Measurements from ENCODE around the gene SAP30BP.

GRCh38 chr17:75704963-75705875, 38.1 kb downstream of the SAP30BP start:
- no peak for TF ChIP-seq ZNF239 (tag by site-specific recombination; IDR thresholded peaks at IDR 0.05)
- TF ChIP-seq, protein P1, sequence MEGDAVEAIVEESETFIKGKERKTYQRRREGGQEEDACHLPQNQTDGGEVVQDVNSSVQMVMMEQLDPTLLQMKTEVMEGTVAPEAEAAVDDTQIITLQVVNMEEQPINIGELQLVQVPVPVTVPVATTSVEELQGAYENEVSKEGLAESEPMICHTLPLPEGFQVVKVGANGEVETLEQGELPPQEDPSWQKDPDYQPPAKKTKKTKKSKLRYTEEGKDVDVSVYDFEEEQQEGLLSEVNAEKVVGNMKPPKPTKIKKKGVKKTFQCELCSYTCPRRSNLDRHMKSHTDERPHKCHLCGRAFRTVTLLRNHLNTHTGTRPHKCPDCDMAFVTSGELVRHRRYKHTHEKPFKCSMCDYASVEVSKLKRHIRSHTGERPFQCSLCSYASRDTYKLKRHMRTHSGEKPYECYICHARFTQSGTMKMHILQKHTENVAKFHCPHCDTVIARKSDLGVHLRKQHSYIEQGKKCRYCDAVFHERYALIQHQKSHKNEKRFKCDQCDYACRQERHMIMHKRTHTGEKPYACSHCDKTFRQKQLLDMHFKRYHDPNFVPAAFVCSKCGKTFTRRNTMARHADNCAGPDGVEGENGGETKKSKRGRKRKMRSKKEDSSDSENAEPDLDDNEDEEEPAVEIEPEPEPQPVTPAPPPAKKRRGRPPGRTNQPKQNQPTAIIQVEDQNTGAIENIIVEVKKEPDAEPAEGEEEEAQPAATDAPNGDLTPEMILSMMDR (tag by site-specific recombination; IDR thresholded peaks at IDR 0.05) = no peak
- TF ChIP-seq WT1 (tag by site-specific recombination; IDR thresholded peaks at IDR 0.05) = no peak
- TF ChIP-seq, protein P2, sequence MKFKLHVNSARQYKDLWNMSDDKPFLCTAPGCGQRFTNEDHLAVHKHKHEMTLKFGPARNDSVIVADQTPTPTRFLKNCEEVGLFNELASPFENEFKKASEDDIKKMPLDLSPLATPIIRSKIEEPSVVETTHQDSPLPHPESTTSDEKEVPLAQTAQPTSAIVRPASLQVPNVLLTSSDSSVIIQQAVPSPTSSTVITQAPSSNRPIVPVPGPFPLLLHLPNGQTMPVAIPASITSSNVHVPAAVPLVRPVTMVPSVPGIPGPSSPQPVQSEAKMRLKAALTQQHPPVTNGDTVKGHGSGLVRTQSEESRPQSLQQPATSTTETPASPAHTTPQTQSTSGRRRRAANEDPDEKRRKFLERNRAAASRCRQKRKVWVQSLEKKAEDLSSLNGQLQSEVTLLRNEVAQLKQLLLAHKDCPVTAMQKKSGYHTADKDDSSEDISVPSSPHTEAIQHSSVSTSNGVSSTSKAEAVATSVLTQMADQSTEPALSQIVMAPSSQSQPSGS (tag by site-specific recombination; IDR thresholded peaks at IDR 0.05; ENCODE audit: low read depth) = no peak
- no peak for TF ChIP-seq ZBTB26 (tag by site-specific recombination; optimal IDR thresholded peaks at IDR 0.05)
- TF ChIP-seq KLF9 (tag by site-specific recombination; IDR thresholded peaks at IDR 0.05; ENCODE audit: low read depth) = no peak
- TF ChIP-seq ZNF114 (tag by site-specific recombination; IDR thresholded peaks at IDR 0.05) = no peak
- TF ChIP-seq ZNF624 (tag by site-specific recombination; IDR thresholded peaks at IDR 0.05) = no peak
- TF ChIP-seq, protein P3, sequence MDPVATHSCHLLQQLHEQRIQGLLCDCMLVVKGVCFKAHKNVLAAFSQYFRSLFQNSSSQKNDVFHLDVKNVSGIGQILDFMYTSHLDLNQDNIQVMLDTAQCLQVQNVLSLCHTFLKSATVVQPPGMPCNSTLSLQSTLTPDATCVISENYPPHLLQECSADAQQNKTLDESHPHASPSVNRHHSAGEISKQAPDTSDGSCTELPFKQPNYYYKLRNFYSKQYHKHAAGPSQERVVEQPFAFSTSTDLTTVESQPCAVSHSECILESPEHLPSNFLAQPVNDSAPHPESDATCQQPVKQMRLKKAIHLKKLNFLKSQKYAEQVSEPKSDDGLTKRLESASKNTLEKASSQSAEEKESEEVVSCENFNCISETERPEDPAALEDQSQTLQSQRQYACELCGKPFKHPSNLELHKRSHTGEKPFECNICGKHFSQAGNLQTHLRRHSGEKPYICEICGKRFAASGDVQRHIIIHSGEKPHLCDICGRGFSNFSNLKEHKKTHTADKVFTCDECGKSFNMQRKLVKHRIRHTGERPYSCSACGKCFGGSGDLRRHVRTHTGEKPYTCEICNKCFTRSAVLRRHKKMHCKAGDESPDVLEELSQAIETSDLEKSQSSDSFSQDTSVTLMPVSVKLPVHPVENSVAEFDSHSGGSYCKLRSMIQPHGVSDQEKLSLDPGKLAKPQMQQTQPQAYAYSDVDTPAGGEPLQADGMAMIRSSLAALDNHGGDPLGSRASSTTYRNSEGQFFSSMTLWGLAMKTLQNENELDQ (tag by site-specific recombination; IDR thresholded peaks at IDR 0.05; ENCODE audit: low read depth) = no peak
- no peak for TF ChIP-seq ZNF423 (tag by site-specific recombination; IDR thresholded peaks at IDR 0.05)
- TF ChIP-seq, protein P4, sequence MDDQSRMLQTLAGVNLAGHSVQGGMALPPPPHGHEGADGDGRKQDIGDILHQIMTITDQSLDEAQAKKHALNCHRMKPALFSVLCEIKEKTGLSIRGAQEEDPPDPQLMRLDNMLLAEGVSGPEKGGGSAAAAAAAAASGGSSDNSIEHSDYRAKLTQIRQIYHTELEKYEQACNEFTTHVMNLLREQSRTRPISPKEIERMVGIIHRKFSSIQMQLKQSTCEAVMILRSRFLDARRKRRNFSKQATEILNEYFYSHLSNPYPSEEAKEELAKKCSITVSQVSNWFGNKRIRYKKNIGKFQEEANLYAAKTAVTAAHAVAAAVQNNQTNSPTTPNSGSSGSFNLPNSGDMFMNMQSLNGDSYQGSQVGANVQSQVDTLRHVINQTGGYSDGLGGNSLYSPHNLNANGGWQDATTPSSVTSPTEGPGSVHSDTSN (CRISPR knock-in tag; IDR thresholded peaks at IDR 0.05) = no peak
- TF ChIP-seq ZNF292 (tag by site-specific recombination; IDR thresholded peaks at IDR 0.05; ENCODE audit: borderline replicate concordance, low read depth) = no peak

All from HEK293 (cell line).